NCI-H1694 treated with DMSO at 0.1 percent for 48 hours (cell line): ENCODE measurements around the gene BICC1.
A peak's percentile ranks its signal among the peaks of the same experiment; 100 is the strongest.

Experiments
- DNase-seq: peaks from one replicate; lab custom pipeline; 2025; lab: John Stamatoyannopoulos, UW

Gene BICC1

DNA sequence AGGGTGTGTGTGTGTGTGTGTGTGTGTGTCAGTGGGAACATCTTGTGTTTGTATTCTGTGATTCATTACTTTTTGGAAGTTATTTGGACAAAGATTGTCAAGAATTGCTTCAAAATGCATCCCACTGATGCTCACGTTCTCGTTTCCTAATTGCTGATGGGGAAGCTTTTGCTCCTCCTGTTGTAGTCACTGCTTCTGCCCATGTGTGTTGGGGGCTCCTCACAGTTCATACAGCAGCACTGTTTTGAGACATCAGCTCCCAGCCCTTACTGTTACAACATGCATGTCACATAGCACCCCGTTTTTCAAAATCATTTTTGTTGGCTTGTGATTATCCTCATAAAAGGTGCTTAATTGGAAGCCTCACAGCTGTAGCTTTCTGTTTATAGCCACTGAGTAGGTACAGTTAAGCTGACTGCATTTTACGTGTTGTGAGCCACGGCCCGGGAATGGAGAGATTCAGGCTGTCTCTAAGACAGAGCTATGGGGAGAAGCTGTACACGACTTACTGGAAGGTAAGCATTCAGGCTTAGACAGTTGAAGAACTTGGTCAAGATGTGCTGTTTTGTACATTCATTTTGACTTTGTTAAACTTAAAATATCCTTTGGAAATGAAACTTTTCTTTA lies 87.4 kb downstream of the BICC1 start:
- no peak for DNase-seq

DNA sequence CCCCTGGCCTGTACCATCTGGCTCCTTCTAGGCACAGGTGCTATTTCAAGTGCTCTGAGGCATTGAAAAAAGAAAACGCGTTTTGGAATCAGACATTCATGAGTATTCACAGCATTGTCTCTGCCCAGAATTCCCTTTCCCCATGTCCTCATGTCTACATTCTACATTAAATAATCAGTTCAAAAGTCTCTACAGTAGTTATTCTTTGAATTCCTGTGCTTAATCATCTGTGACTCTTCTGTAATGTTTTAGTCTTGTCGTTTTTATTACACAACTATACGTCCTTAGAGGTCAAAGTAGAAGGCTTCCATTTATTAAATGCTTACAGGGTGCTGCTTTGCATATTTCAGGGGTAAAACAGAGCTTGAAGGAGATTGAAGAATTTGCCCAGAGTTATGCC lies 95.7 kb downstream of the BICC1 start:
- DNase-seq = no peak

DNA sequence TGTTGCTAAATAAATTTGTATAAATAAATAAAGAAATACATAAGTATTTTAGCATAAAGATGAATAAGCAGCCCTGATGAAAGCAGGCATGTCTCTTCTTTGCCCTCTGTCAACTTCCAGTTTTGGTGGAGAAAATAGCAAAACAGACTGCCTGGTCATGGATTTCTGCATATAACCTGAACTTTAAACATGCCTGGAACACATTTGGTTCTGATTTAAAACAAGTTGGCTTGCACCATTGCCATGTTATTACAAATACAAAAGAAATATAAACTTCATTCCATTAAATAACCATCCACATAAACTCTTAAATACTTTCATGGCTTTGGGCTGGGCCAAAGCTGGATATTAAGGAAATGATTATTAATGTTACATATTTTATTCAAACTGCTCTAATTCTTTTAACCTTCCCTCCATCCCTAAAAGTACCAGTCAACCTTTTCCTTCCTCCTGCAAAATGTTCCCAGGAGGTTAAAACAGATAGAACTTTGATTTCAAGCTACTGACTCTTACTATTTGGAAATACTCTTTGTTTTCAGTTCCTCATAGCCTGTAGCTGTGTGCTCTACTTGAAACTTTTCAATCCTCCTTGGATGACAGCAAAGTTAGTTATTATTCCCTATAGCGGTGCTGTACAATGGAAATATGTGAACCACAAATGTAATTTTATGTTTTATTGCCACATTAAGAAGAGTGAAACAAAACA lies 96.3 kb downstream of the BICC1 start:
- DNase-seq = no peak

DNA sequence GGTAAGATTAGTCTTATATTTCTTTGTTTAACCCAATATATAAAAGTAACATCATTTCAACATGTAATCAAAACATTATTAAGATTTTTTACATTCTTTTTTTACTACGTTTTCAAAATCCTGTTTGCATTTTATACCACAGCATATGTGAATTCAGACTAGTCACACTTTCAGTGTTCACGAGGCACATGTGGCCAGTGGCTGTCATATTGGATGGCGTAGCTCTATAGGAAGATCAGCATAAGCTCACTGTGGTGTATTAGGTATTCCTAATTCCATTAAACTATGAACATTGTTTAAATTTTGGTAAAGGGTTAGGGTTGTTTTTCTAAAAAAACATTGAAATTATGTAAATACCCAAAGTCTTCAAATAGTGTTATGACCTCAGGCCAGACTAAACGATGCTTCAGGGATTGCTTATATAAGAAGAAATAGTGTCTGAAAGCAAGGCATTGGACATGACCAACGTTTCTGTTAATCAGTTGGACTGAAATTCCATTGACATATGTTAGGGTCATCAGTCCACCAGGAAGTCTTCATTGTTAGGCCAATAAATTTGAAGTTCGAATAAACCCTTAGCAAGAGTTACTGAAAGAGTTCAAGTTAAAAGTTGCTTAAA lies 97.0 kb downstream of the BICC1 start:
- no peak for DNase-seq

DNA sequence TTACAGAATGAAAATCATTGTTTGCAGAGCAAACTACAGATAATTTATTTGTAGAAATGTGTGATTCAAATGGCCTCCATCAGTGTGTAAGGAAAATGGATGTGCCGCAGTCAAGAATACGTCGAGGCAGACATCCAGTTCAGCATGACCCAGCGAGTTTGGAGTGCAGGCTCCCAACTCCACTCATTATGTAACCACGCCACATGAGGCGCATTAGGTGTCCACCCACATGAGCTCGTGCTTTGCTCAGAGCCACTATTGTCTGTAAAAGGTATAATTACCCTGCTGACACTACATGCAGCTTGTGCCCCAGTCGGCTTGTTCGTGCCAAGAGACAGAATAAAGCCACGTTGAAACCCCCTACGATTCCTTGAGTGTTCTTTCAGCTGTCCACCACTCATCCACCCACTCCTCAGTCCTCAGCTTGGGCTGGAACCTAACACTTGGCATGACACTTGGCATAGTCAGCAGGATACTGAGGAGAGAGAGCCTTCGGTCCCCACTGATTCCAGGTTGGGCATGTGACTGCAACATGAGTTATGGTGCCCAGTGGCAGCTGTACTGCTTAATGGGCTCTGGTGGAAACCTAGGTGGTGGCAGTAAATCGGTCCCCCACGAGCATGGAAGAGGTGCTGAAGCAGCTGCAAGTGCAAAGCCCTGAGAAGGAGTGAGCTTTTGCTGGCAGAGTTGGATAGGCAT lies 102.7 kb downstream of the BICC1 start:
- DNase-seq = no peak

DNA sequence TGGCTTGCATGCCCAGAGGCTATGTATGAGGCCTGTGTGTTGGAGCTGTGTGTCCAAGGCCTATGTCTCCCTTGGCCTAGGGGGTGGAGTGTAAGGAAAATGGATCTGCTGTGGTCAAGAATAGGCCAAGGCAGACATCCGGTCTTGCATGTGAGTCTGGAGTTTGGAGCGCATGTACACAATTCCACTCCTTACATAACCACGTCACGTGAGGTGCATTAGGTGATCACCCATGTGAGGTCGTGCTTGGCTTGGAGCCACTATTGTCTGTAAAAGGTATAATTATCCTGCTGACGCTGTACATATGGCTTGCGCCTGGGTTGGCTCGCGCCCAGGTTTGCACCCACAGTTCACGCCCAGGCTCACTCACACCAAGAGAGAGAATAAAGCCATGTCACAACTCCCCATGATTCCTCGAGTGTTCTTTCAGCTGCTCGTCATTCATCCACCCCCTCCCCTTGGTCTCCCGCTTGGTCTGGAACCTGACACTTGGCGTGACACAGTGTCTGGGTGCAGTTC lies 105.5 kb downstream of the BICC1 start:
- DNase-seq = no peak

DNA sequence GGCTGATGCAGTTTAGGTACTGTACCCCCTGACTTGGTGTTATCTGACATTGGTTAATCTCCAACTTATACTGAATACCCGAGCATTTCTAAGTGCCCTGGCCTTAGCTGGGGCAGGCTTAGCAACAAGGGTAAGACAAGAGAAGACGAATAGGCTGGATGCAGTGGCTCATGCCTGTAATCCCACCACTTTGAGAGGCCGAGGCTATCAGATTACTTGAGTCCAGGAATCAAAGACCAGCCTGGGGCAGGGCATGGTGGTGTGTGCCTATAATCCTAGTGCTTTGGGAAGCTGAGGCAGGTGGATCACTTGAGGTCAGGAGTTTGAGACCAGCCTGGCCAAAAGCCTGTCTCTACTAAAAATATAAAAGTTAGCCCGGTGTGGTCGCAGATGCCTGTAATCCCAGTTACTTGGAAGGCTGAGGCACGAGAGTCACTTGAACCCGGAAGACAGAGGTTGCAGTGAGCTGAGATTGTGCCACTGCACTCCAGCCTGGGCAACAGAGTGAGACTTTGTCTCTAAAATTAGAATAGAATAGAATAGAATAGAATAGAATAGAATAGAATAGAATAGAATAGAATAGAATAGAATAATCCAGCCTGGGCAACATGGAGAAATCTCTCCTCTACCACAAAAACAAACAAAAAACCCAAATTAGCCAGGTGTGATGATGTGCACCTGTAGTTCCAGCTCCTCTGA lies 108.9 kb downstream of the BICC1 start:
- DNase-seq = no peak

DNA sequence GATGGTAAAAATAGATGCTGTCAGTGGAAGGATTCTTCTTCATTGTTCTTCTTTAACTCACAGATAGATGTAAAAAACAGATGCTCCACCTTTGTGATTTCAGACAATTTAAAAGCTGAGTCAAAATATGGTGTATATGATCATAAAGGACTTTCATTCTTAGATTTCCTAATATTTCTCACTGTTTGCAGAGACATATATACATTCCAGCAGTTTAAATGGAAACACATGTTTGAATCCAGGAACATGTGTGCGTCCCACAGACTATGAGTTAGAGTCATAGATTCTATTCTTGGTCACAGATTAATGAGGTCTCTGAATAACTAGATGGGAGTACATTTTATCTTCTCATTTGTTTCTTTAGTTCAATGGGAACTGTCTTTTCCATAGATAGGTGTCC lies 109.6 kb downstream of the BICC1 start:
- no peak for DNase-seq

DNA sequence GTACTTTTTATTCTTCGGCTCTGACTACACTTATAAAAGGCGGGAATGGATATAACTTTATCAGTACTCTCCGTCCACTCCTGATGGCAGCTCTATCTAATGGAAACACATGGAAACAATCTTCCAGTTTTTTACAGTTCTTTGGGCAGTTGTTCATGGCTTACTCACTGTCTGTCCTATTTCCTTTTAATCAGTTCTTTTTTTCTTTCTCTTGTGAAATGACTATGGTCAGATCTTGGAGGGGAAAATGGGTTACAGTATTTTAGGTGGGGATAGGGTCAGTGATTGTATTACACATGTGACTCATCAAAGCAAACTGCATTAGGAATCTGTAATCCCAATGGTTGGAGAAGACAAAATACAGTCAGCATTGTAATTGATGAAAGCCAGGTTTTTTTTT lies 112.4 kb downstream of the BICC1 start:
- no peak for DNase-seq

DNA sequence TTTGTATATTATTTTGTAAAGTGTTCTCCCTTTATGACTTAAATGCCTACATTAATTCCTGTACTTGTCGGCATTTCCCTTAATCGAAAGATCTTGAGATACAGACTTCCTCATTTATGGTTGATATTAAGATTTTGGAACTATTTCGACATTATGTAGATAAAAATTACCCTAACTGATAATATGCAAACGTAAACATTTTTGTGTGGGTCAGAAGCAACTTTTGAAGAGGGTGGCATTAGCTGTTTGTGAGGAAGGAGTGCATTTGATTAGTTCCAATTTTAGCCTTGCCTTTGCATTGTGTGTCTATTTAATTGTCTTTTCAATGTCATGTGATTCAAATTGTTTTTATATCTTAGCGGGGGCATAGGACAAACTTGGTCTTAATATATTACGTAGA lies 114.7 kb downstream of the BICC1 start:
- no peak for DNase-seq

DNA sequence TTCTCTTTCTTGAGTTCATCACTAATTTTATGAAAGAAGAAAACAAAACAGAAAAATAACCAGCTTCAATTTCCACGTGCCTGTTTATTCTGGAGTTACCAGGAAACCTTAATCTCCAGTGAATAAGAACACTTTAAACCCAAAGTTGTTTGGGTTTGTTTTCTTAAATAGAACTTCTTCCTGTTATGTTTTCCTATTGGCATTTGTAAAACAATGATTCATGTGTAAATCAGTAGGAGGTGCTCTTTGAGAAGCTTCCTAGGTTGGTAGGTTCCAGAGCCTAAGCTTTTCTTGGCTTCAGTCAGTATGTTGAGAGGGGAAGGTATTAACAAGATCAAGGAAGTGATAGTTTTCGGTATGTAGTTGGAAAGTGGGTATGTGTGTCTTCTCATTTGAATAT lies 119.0 kb downstream of the BICC1 start:
- no peak for DNase-seq

DNA sequence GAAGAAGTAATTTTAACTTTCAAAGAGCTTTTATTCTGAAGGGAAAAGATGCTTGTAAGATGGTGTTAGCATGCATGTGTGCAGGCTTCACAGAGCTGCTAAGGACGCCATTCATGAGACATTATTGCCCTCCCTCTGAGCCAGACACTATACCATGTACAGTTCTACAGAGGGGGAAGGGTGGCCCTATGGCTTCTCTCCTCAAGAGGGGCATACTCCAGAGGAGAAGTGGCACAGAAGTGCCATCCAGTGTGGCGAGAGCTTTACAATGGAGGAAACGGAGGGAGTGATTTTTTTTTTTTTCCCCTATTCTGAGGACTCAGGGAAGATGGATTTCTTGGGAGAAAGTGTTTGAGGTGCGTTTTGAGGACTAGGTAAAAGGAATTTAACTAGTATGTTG lies 119.5 kb downstream of the BICC1 start:
- DNase-seq = no peak

DNA sequence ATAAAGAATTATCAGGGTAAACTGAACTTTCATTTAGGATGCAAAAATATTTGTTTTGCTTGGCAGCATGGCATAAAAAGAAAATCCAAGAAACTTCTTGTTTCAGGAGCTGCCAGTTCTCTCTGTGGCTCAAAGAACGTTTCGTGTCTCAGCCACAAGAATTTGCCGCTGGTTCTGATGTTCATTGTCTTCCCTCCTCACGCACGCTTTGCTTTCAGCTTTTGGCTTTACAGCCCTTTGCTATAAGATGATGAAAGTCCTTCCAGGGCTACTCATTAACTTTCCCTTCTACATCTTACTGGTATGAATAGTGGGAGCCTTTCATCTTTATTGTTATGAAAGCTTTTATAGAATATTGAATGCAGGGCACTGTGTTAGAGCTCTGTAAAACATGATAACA lies 124.7 kb downstream of the BICC1 start:
- DNase-seq = no peak

DNA sequence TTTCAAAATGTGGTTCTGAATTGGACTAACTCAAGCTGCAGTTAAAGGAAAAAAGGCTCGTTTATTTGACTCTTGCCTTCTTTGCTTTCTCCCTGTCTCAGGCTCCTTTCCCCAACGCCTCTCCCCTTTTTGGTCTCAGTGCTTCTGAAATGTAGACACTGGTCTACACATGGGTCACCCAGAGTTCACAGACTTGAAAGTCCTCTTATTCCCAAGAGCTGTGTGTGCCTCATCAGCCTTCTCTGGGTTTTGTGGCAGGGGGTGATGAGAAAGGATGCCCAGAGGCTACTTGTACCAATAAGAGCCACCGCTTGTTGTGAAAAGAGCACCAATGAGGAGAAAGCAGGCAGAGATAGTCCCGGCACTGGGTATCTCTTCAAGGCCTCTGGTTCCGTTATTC lies 125.7 kb downstream of the BICC1 start:
- DNase-seq = no peak

DNA sequence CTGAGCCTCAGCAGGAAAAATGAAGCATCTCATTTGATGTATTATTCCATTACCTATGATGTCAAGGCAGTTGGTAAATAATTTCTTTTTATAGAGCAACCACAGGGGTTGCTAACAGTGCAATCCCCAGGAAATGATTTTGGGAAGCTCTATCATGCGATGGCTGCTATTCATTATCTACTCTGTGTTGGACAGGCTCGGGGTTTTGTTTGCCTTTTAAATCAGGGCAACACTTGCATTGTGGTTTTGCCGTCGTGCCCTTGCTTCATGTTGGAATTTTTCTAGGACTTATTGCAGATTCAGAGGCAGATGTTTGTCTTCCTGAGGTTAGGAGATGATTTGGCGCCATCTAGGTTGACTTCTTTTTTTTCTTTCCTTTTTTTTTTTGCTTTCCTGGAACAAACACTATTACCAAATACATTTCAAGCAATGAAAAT lies 128.4 kb downstream of the BICC1 start:
- peak; percentile 18 for DNase-seq

DNA sequence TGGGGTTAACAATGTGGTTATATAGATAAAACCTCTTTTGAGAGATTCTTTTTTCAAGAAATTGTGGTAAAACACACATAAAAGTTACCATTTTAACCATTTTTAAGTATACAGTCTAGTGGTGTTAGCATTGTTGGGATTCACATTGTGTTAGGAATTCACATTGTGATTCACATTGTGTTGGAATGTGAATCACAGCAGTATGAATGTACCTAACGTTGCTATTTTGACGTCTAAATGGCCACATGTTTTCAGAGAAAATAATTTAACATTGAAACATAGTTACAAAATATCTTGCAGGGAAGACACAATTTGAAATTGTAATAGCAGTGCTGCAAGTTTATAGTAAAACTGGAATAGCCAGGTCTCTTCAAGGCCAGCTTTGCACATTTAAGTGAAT lies 129.0 kb downstream of the BICC1 start:
- no peak for DNase-seq

DNA sequence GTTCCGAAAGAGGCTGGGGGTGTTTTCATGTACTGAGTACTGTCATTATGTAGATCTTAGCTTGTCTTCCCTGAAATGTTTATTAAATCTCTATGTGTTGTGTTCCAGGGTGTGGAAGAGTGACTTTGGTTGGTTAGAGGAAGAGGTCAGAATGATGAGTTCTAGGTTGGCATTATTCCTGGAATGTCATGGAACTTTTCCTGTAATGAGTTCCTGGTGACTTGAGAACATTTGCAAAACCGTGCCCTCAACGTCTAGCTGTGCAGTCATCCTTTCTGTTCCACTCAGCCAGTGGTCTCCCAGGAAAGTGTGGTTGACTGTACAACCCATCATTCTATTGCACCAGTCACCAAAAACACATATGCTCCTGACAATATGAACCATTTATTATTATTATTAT lies 129.6 kb downstream of the BICC1 start:
- no peak for DNase-seq

DNA sequence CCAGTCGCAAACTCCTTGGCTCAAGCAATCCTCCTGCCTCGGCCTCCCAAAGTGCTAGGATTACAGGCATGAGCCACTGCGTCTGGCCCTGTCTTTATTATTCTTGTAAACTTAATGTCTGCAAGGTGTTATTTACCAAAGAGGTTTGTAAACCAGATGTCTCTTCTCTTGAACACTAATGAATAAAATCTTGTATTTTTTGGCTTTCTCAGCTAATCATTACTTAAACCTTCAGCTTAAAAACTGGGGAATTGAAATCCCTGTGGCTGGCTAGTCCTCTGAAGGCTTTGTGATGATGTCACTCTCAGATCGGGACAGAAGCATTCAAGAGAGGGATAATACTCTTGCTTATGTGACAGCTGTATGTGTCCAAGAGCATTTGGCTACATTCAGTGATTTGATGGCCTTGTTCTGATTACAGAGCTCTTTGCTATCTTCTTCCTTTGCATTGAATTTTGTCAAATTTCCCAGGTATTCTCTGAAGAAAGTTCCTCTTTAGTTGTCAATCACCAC lies 130.3 kb downstream of the BICC1 start:
- no peak for DNase-seq

DNA sequence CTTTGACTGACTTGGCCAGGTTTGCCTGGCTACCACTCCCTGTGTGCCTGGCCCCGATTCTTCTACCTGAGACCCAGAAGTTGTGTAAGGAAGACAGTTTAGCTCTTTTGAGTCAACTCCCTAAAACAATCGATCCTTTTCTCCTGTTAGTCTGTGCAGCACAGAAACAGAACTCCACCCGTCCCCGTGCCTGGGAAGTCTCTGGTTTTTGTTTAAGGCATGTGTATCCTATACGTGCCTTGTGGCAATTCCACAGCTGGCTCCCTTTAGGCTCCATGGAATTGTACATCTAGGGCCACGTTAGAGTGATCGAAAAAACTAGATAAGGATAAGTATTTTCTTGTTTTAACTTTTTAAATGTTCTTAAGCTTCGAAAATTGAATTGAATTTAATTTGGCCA lies 131.6 kb downstream of the BICC1 start:
- no peak for DNase-seq

DNA sequence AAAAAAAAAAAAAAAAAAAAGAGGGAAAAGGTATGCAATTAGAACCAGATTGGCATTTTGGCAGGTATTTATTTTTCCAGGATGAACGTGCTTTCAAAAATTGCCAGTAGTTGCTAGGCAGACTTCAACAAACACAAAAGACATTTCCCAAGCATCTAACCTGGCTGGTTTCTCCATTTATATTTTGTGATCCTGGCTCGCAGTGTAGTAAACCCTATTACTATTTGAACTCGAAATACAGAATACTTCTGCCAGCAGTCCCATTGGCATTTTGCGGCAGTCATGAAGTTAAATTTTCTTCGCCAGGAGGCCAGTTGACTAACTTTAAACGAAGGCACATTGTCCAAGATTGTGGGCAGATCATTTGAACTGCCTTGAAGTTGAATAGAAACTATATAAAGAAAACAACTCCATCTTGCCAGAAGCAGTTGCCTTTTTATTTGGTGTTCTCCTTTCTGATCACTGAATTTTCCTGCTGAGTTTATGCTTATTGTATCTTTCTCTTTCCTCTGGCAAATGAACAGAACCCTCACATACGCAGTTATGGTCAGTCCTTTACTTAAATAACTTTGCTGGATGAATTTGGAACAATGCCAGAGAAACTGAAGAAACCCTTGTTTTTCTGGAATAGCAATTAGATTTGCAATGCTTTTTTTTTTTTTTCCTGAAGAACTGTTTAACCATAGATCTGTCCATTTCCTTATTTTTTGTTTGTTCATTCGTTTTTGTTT lies 132.9 kb downstream of the BICC1 start:
- no peak for DNase-seq
